CD14-positive monocyte (primary cell): ENCODE data around the gene CD28. TPM values are rescaled to one million over a fixed set of nuclear protein-coding genes. Genes with fewer than 3 reads are reported as not detected.

Experiments
- DNase-seq, 3 donors: peaks; one replicate each; pipeline ENCODE4 v3.0.0-alpha.2; 2011 to 2022
- H2AFZ ChIP-seq: 2 replicates; pipeline ENCODE4 v1.6.0; 2012; ENCODE audit warnings: mild to moderate bottlenecking, low read depth, low read length, inconsistent platforms; ENCODE audit not compliant: insufficient read depth, poor library complexity, severe bottlenecking
- H3K27ac ChIP-seq, 2 donors: 1 replicate in 1 of 2; 2 replicates in 1 of 2; pipeline ENCODE4 v1.5.1; 2012 to 2013; ENCODE audit warnings: low read length in 2 of 2, control low read depth in 1 of 2, inconsistent platforms in 1 of 2, low read depth in 1 of 2, mild to moderate bottlenecking in 1 of 2
- H3K27me3 ChIP-seq, 2 donors: one replicate each; pipeline versions ENCODE4 v1.6.0 to v1.6.1; 2011 to 2013; ENCODE audit warnings: low read length in 2 of 2; ENCODE audit not compliant: control insufficient read depth in 2 of 2, insufficient read depth in 2 of 2
- H3K36me3 ChIP-seq, 2 donors: replicated peaks in 1 of 2; 1 replicate in 1 of 2; 2 replicates in 1 of 2; pipeline versions ENCODE4 v1.5.1 to v1.6.1; 2012 to 2013; ENCODE audit warnings: low read length in 2 of 2, control low read depth in 1 of 2, inconsistent platforms in 1 of 2, mild to moderate bottlenecking in 1 of 2; ENCODE audit not compliant: insufficient read depth in 2 of 2, control insufficient read depth in 1 of 2
- H3K4me1 ChIP-seq, 2 donors: 1 replicate in 1 of 2; 2 replicates in 1 of 2; pipeline versions ENCODE4 v1.5.1 to v1.6.1; 2012 to 2013; ENCODE audit warnings: low read length in 2 of 2, control low read depth in 1 of 2, inconsistent platforms in 1 of 2, mild to moderate bottlenecking in 1 of 2, moderate library complexity in 1 of 2; ENCODE audit not compliant: insufficient read depth in 2 of 2, control insufficient read depth in 1 of 2
- H3K4me2 ChIP-seq: replicated peaks from 2 replicates; pipeline ENCODE3; 2012; ENCODE audit warnings: low read length, moderate library complexity, mild to moderate bottlenecking; ENCODE audit not compliant: poor library complexity, severe bottlenecking; ENCODE audit errors: extremely low read depth
- H3K4me3 ChIP-seq, 3 experiments: fragments of 200-600 bp in 1 of 3; sonication (generic) in 1 of 3; replicated peaks in 1 of 3; 1 replicate in 2 of 3; 2 replicates in 1 of 3; pipeline ENCODE4 v1.5.1; 2011 to 2013; ENCODE audit warnings: low read length in 3 of 3, mild to moderate bottlenecking in 3 of 3, control low read depth in 2 of 3, low read depth in 2 of 3, inconsistent platforms in 1 of 3, moderate library complexity in 1 of 3
- H3K79me2 ChIP-seq: 2 replicates; pipeline ENCODE4 v1.6.0; 2012; ENCODE audit warnings: mild to moderate bottlenecking, control low read depth, inconsistent platforms, low read length, moderate library complexity; ENCODE audit not compliant: insufficient read depth
- H3K9ac ChIP-seq: 2 replicates; pipeline ENCODE4 v1.6.0; 2017; ENCODE audit warnings: low read length, mild to moderate bottlenecking; ENCODE audit not compliant: insufficient read depth, poor library complexity, severe bottlenecking
- H3K9me3 ChIP-seq, 2 donors: replicated peaks in 1 of 2; 1 replicate in 1 of 2; 2 replicates in 1 of 2; pipeline versions ENCODE4 v1.5.1 to v1.6.1; 2012 to 2013; ENCODE audit warnings: low read length in 2 of 2, control low read depth in 1 of 2; ENCODE audit not compliant: control insufficient read depth in 1 of 2, insufficient read depth in 1 of 2
- H4K20me1 ChIP-seq: 2 replicates; pipeline ENCODE4 v1.6.0; 2012; ENCODE audit warnings: mild to moderate bottlenecking, low read length, control low read depth, moderate library complexity; ENCODE audit not compliant: insufficient read depth
- H3K27ac Mint-ChIP-seq, 7 donors: one replicate each; pipeline ENCODE4 v1.8.0; 2020; ENCODE audit warnings: mild to moderate bottlenecking in 7 of 7, mixed read lengths in 7 of 7, moderate library complexity in 6 of 7, inconsistent platforms in 2 of 7
- H3K27me3 Mint-ChIP-seq, 3 donors: one replicate each; pipeline ENCODE4 v1.8.0; 2021 to 2022; ENCODE audit warnings: low read depth in 3 of 3, mild to moderate bottlenecking in 3 of 3, mixed read lengths in 3 of 3, moderate library complexity in 3 of 3, inconsistent platforms in 1 of 3
- H3K36me3 Mint-ChIP-seq, 2 donors: one replicate each; pipeline ENCODE4 v1.8.0; 2020; ENCODE audit warnings: mixed read lengths in 2 of 2, inconsistent platforms in 1 of 2, mild to moderate bottlenecking in 1 of 2
- H3K4me1 Mint-ChIP-seq: one replicate; pipeline ENCODE4 v1.8.0; 2020; ENCODE audit warnings: mild to moderate bottlenecking, mixed read lengths
- H3K4me3 Mint-ChIP-seq, 2 donors: one replicate each; pipeline ENCODE4 v1.8.0; 2020; ENCODE audit warnings: mild to moderate bottlenecking in 2 of 2, mixed read lengths in 2 of 2, moderate library complexity in 1 of 2
- H3K9me3 Mint-ChIP-seq, 7 donors: one replicate each; pipeline ENCODE4 v1.8.0; 2020 to 2022; ENCODE audit warnings: mixed read lengths in 7 of 7, mild to moderate bottlenecking in 6 of 7, moderate library complexity in 6 of 7, inconsistent platforms in 2 of 7
- whole genome bisulfite sequencing: methylation state at CpG from one replicate; pipeline ENCODE4 v1.1.5; 2013; ENCODE audit warnings: missing lambda C conversion rate; ENCODE audit not compliant: insufficient coverage; 5-methylcytosine and 5-hydroxymethylcytosine counted together
- intact Hi-C, 2 donors: fragments of 100-400 bp; cut with micrococcal nuclease; formaldehyde crosslinking; loops; one replicate each; pipeline versions ENCODE4 v1.15.0 to v1.15.1; 2023
- polyA plus RNA-seq, 3 donors: library from polyadenylated mRNA; depleted of rRNA in 1 of 3; unstranded in 2 of 3; stranded (reverse) in 1 of 3; fragments of 300-500 nt in 2 of 3; fragments of >200 nt in 1 of 3; fragmentation: Illumina TruSeq in 2 of 3; gene quantifications; 1 replicate in 2 of 3; 2 replicates in 1 of 3; pipeline ENCODE4 v1.2.3, GENCODE V29; 2012 to 2021
- TF ChIP-seq, protein P1 (sequence below): fragments of 200-600 bp; IDR thresholded peaks from one replicate; pipeline ENCODE4 v1.8.0; 2022; ENCODE audit warnings: antibody characterized with exemption, mild to moderate bottlenecking

The CD28 gene
- polyA plus RNA-seq, 3 donors = 0.09 to 0.21 TPM; not detected in 1

GRCh38 chr2:203748331-203749126 is 42.1 kb downstream of the CD28 start:
- H3K9ac ChIP-seq = no peak overlapping the region
- no peak for DNase-seq
- Mint-ChIP-seq H3K4me1 (peaks cover 2% of the 10 kb centered on the region), H3K27me3 (peaks cover 0 to 5% (median 1%) of the 10 kb centered on the region in 3 donors), H3K4me3 (no peak overlapping the region), H3K9me3 (peaks cover 0 to 15% (median 7%) of the 10 kb centered on the region in 7 donors), H3K36me3 (no peaks in the 10 kb centered on the region), H3K27ac (no peak overlapping the region)
- 93% methylated on average over 2 of the region's 4 CpGs for WGBS
- intact Hi-C loops = no loop called here
- TF ChIP-seq, protein P1, sequence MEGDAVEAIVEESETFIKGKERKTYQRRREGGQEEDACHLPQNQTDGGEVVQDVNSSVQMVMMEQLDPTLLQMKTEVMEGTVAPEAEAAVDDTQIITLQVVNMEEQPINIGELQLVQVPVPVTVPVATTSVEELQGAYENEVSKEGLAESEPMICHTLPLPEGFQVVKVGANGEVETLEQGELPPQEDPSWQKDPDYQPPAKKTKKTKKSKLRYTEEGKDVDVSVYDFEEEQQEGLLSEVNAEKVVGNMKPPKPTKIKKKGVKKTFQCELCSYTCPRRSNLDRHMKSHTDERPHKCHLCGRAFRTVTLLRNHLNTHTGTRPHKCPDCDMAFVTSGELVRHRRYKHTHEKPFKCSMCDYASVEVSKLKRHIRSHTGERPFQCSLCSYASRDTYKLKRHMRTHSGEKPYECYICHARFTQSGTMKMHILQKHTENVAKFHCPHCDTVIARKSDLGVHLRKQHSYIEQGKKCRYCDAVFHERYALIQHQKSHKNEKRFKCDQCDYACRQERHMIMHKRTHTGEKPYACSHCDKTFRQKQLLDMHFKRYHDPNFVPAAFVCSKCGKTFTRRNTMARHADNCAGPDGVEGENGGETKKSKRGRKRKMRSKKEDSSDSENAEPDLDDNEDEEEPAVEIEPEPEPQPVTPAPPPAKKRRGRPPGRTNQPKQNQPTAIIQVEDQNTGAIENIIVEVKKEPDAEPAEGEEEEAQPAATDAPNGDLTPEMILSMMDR = no peak
- H4K20me1 ChIP-seq = no peaks in the 10 kb centered on the region
- peaks cover 0 to 5% of the 10 kb centered on the region in 2 donors for H3K9me3 ChIP-seq
- H3K4me3 ChIP-seq = no peak overlapping the region
- no peak overlapping the region for H3K4me2 ChIP-seq
- no peaks in the 10 kb centered on the region for H3K4me1 ChIP-seq
- no peaks in the 10 kb centered on the region for H3K36me3 ChIP-seq
- H3K27me3 ChIP-seq = no peaks in the 10 kb centered on the region
- no peaks in the 10 kb centered on the region for H3K79me2 ChIP-seq
- H2AFZ ChIP-seq = no peak overlapping the region
- H3K27ac ChIP-seq = no peak overlapping the region

DNA sequence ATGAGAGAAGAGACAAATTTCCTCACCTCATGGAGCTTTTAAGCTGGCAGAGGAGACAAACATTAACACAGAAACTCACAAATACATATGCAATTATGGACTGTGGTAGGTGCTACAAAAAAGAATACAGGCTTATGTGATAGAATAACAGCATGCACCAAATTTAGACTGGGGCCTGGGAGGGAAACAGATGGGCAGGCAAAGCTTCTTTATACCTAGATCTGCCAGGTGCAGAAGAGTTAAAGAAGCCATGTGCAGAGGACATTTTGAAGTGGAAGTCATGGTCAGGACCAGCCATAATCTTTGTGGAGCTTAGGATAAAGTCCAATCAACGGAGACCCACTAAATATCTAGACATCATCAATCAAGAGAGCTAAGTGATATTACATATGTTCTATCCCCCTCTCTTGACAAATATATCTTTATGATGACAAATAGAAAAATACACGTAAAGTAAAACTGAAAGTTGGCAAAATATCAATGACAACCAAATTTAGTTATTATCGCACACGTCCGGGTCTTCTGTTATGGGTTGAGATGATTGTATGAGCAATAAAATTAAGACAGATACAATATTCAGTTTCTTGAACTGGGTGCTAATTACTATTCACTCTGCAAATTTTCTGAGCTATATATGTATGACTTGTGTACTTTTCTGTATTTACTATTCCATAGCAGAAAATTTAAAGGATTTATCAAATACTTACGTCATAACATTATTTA is 44.1 kb downstream of the CD28 start:
- Histone ChIP-seq H3K9me3 (peaks cover 5% of the 10 kb centered on the region in 2 donors), H3K4me3 (no peak overlapping the region), H3K4me1 (no peaks in the 10 kb centered on the region), H3K9ac (no peak overlapping the region), H2AFZ (no peak overlapping the region), H3K36me3 (no peaks in the 10 kb centered on the region), H3K27me3 (no peaks in the 10 kb centered on the region), H4K20me1 (no peaks in the 10 kb centered on the region), H3K79me2 (no peaks in the 10 kb centered on the region), H3K4me2 (no peak overlapping the region), H3K27ac (no peak overlapping the region)
- DNase-seq = no peak
- Mint-ChIP-seq H3K36me3 (no peaks in the 10 kb centered on the region), H3K27ac (no peak overlapping the region), H3K9me3 (peaks cover 6 to 25% (median 12%) of the 10 kb centered on the region in 7 donors), H3K4me1 (peaks cover 2% of the 10 kb centered on the region), H3K27me3 (peaks cover 0 to 5% (median 3%) of the 10 kb centered on the region in 3 donors), H3K4me3 (no peak overlapping the region)
- no CpG with 5 or more reads among the region's 6 CpGs for WGBS
- TF ChIP-seq, protein P1 = no peak
- intact Hi-C loops = no loop called here
